HepG2 (cell line): ENCODE results near the gene NES. TPM values are rescaled to one million over a fixed set of nuclear protein-coding genes. Genes with fewer than 3 reads are reported as not detected.

Experiments
- ATAC-seq: fragments of 200-7000 bp; cut with Tn5 transposase; 3 replicates; pipeline ENCODE4 v1.9.1; 2020; ENCODE audit warnings: mild to moderate bottlenecking, moderate library complexity
- BruUV-seq: library from RNA; stranded (reverse); fragments of 400-500 nt; replicated peaks from 2 replicates; lab custom pipeline; 2021; lab: Mats Ljungman, UMichigan
- CTCF ChIA-PET: fragments of 300-600 bp; formaldehyde crosslinking; extraction: SDS; loops from one replicate; lab custom pipeline; 2021; ENCODE audit warnings: low total read pairs, inconsistent platforms, low intra/inter-chr PET ratio; lab: Yijun Ruan, JAX
- POLR2A ChIA-PET: fragments of 350-600 bp; sonication (Branson Sonifier 250); formaldehyde crosslinking; loops from one replicate; lab custom pipeline; 2020; ENCODE audit warnings: antibody characterized with exemption, inconsistent platforms; lab: Yijun Ruan, JAX
- DNase-seq: peaks from one replicate; pipeline ENCODE4 v3.0.0-alpha.2; 2015; ENCODE audit warnings: low spot score
- FAIRE-seq: peaks from 3 replicates; lab custom pipeline; 2011; peaks lifted over from hg19 to GRCh38; lab: Jason Lieb, UNC
- H2AFZ ChIP-seq: one replicate; pipeline ENCODE4 v1.6.1; 2011; ENCODE audit warnings: low read length, inconsistent platforms
- H3K27ac ChIP-seq: fragments of 300-600 bp; 3 replicates; pipeline ENCODE4 v1.8.0; 2011; ENCODE audit warnings: mixed run types, mild to moderate bottlenecking, mixed read lengths, low read length, inconsistent platforms; ENCODE audit not compliant: insufficient read depth; ENCODE audit errors: extremely low read length
- H3K27me3 ChIP-seq, 2 experiments: fragments of 200-600 bp in 1 of 2; 2 replicates in 1 of 2; 3 replicates in 1 of 2; pipeline versions ENCODE4 v1.6.0 to v1.8.0; 2011; ENCODE audit warnings: low read length in 2 of 2, mild to moderate bottlenecking in 2 of 2, moderate library complexity in 2 of 2, inconsistent platforms in 1 of 2; ENCODE audit not compliant: insufficient read depth in 2 of 2, control insufficient read depth in 1 of 2
- H3K36me3 ChIP-seq, 2 experiments: fragments of 200-600 bp in 1 of 2; replicated peaks in 1 of 2; 2 replicates in 1 of 2; 3 replicates in 1 of 2; pipeline versions ENCODE4 v1.5.1 to v1.8.0; 2011; ENCODE audit warnings: low read length in 2 of 2, inconsistent platforms in 1 of 2; ENCODE audit not compliant: insufficient read depth in 2 of 2, control insufficient read depth in 1 of 2
- H3K4me1 ChIP-seq: 2 replicates; pipeline ENCODE4 v1.5.1; 2012; ENCODE audit warnings: low read length, inconsistent platforms; ENCODE audit not compliant: insufficient read depth
- H3K4me2 ChIP-seq: 2 replicates; pipeline ENCODE4 v1.6.0; 2011; ENCODE audit warnings: low read depth, low read length, inconsistent platforms
- H3K4me3 ChIP-seq, 3 experiments: fragments of 200-600 bp in 1 of 3; sonication (generic), shearing (Covaris generic) in 1 of 3; replicated peaks in 1 of 3; 2 replicates each; pipeline ENCODE4 v1.5.1; 2011 to 2016; ENCODE audit warnings: low read length in 3 of 3, inconsistent platforms in 2 of 3, low read depth in 2 of 3, mild to moderate bottlenecking in 2 of 3, control low read depth in 1 of 3, mixed read lengths in 1 of 3; ENCODE audit not compliant: insufficient read depth in 1 of 3
- H3K79me2 ChIP-seq: one replicate; pipeline ENCODE4 v1.6.1; 2011; ENCODE audit warnings: low read length, inconsistent platforms; ENCODE audit not compliant: insufficient read depth
- H3K9ac ChIP-seq: 2 replicates; pipeline ENCODE4 v1.6.0; 2011; ENCODE audit warnings: mild to moderate bottlenecking, low read depth, low read length, inconsistent platforms; ENCODE audit not compliant: insufficient read depth
- H3K9me3 ChIP-seq: 2 replicates; pipeline ENCODE4 v1.5.1; 2012; ENCODE audit warnings: mild to moderate bottlenecking, low read length
- H4K20me1 ChIP-seq: 2 replicates; pipeline ENCODE4 v1.6.0; 2011; ENCODE audit warnings: inconsistent platforms, mild to moderate bottlenecking, low read length, moderate library complexity; ENCODE audit not compliant: insufficient read depth
- FOXA1 ChIP-seq, 2 experiments: fragments of 450-650 bp in 1 of 2; sonication (generic) in 1 of 2; formaldehyde crosslinking in 1 of 2; IDR thresholded peaks; 2 replicates each; pipeline versions ENCODE4 v1.4.0 to v1.6.1; 2016 to 2020; ENCODE audit warnings: missing genetic modification reagents in 1 of 2
- HNRNPLL ChIP-seq: fragments of 200-400 bp; formaldehyde crosslinking; IDR thresholded peaks from 2 replicates; pipeline ENCODE4 v1.6.1; 2017; ENCODE audit warnings: mild to moderate bottlenecking, low read depth, low read length; ENCODE audit not compliant: poor library complexity, severe bottlenecking
- IKZF1 ChIP-seq: fragments of 450-650 bp; IDR thresholded peaks from 2 replicates; pipeline ENCODE4 v1.7.1; 2016
- MIER3 ChIP-seq: IDR thresholded peaks from 2 replicates; pipeline ENCODE4 v1.6.1; 2016; ENCODE audit warnings: missing compliant biosample characterization, borderline replicate concordance
- NCOR1 ChIP-seq: fragments of 200-600 bp; sonication (generic); IDR thresholded peaks from 2 replicates; pipeline ENCODE4 v1.7.0; 2017; ENCODE audit warnings: antibody characterized with exemption, low read length, borderline replicate concordance
- SMC3 ChIP-seq: IDR thresholded peaks from 2 replicates; pipeline ENCODE4 v1.6.1; 2011; ENCODE audit warnings: low read length, improper control_type of control experiment
- XRCC5 ChIP-seq: fragments of 200-400 bp; formaldehyde crosslinking; optimal IDR thresholded peaks from 2 replicates; pipeline ENCODE3; 2017; ENCODE audit warnings: mild to moderate bottlenecking, low read length
- ZNF224 ChIP-seq: sonication (generic); formaldehyde crosslinking; IDR thresholded peaks from 2 replicates; pipeline ENCODE4 v1.5.0; 2020; ENCODE audit warnings: mild to moderate bottlenecking, missing genetic modification reagents
- ZNF720 ChIP-seq: sonication (generic); formaldehyde crosslinking; IDR thresholded peaks from 2 replicates; pipeline ENCODE4 v1.4.0; 2020; ENCODE audit warnings: missing genetic modification reagents
- WGBS: methylation state at CpG from one replicate; pipeline ENCODE4 v1.1.6; 2017; ENCODE audit warnings: low lambda C conversion rate; 5-methylcytosine and 5-hydroxymethylcytosine counted together
- in situ Hi-C: cut with HindIII; loops from 2 replicates; pipeline ENCODE4 v1.10.0; 2017; ENCODE audit warnings: low pct_unique_long_range_greater_than_20kb; ENCODE audit not compliant: extremely low pct_ligation_motif_present
- intact Hi-C: fragments of 100-400 bp; cut with micrococcal nuclease; formaldehyde crosslinking; loops from one replicate; pipeline ENCODE4 v1.10.0; 2022; ENCODE audit not compliant: unreplicated experiment
- polyA plus RNA-seq, 8 experiments: library from polyadenylated mRNA; depleted of rRNA in 3 of 8; stranded (reverse) in 7 of 8; unstranded in 1 of 8; fragments of >200 nt; fragmentation: Illumina TruSeq in 4 of 8; extraction: Trizol in 4 of 8; gene quantifications; 2 replicates each; pipeline versions ENCODE4 v1.2.1 to v1.2.3, GENCODE V29; 2011 to 2016; ENCODE audit warnings: low read depth in 4 of 8, missing spikeins in 1 of 8, mixed read lengths in 1 of 8; ENCODE audit not compliant: insufficient read depth in 1 of 8
- total RNA-seq, 5 experiments: library from RNA; depleted of rRNA; stranded (reverse); fragments of >200 nt; fragmentation: Illumina TruSeq; extraction: Trizol; gene quantifications; 2 replicates each; pipeline ENCODE4 v1.2.3, GENCODE V29; 2016; ENCODE audit warnings: low read depth in 1 of 5
- TF ChIP-seq, protein P1 (sequence below): sonication (generic); formaldehyde crosslinking; IDR thresholded peaks from 2 replicates; pipeline ENCODE4 v1.5.0; 2020; ENCODE audit warnings: mild to moderate bottlenecking, missing genetic modification reagents, moderate library complexity

The NES gene
- total and polyA plus RNA-seq, 2 of the 13 experiments (the other 11 are each of a cell fraction or from before 2014, with no cell fraction given), result 1.7 to 16.6 TPM

DNA sequence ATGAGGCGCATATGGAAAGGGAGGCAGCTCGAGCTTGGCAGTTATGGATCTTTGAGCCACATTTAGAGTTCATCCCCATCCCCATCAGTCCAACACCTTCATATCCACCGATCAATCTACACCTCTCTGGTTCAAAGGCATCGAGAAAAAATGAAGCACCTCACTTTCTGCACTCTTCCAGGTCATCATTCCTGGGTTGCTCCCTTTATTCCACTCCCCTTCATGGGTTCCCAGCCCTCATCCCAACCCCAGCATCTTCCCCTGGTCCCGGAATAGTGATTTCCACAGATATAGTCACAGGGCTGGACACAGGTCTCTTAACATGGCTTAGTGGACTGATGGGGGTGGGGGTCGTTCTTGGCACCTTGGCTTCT, 57.6 kb downstream of the NES start:
- no peaks in the 10 kb centered on the region for H3K36me3 ChIP-seq
- H4K20me1 ChIP-seq, result no peaks in the 10 kb centered on the region
- H3K9ac ChIP-seq, result no peak overlapping the region
- H3K4me1 ChIP-seq, result peaks cover 43% of the 10 kb centered on the region
- POLR2A ChIA-PET, result no interaction called here
- no peak overlapping the region for H2AFZ ChIP-seq
- intact Hi-C loops, result no loop called here
- H3K27me3 ChIP-seq, result peaks cover 14 to 40% of the 10 kb centered on the region in 2 experiments
- no peak overlapping the region for H3K4me3 ChIP-seq
- ATAC-seq, result no peak
- H3K79me2 ChIP-seq, result no peaks in the 10 kb centered on the region
- TF ChIP-seq HNRNPLL (no peak), ZNF224 (CRISPR knock-in tag) (no peak), IKZF1 (no peak)
- TF ChIP-seq, all 625 proteins: peak for 0
- Histone ChIP-seq H3K9me3 (no peaks in the 10 kb centered on the region), H3K27ac (no peak overlapping the region), H3K4me2 (no peak overlapping the region)
- in situ Hi-C loops, result no loop called here
- no peak for DNase-seq
- BruUV-seq, result no TSS peak
- 4% methylated on average over 6 of the region's 6 CpGs for WGBS
- FAIRE-seq, result no peak
- CTCF ChIA-PET, result interaction anchor here (0.7 to 1.6 kb wide), 3 partner anchors 37 to 191 kb away, joined by 3 to 4 read pairs (median 3); partner anchors contain the start of gene NES

- H3K9me3 ChIP-seq, result no peaks in the 10 kb centered on the region
- H3K9ac ChIP-seq, result no peak within 1 kb of the TSS
- DNase-seq (peak; percentile 38), ATAC-seq (peak; percentile 72), FAIRE-seq (peak; percentile 87)
- no peaks in the 10 kb centered on the region for H4K20me1 ChIP-seq
- H3K4me1 ChIP-seq, result peaks cover 37% of the 10 kb centered on the region
- CTCF ChIA-PET, result interaction anchor here (0.7 to 1.6 kb wide), 3 partner anchors 38 to 191 kb away, joined by 3 to 4 read pairs (median 3); partner anchors contain the start of gene NES
- BruUV-seq, result no TSS peak
- no peaks in the 10 kb centered on the region for H3K36me3 ChIP-seq
- H3K4me2 ChIP-seq, result no peak within 1 kb of the TSS
- H3K27me3 ChIP-seq, result peaks cover 12 to 34% of the 10 kb centered on the region in 2 experiments
- no peak within 1 kb of the TSS for H3K4me3 ChIP-seq
- in situ Hi-C loops, result no loop called here
- no peak within 1 kb of the TSS for H3K27ac ChIP-seq
- no peak within 1 kb of the TSS for H2AFZ ChIP-seq
- POLR2A ChIA-PET, result no interaction called here
- no peaks in the 10 kb centered on the region for H3K79me2 ChIP-seq
- 6% methylated on average over 7 of the region's 7 CpGs for WGBS
- TF ChIP-seq, protein P1, sequence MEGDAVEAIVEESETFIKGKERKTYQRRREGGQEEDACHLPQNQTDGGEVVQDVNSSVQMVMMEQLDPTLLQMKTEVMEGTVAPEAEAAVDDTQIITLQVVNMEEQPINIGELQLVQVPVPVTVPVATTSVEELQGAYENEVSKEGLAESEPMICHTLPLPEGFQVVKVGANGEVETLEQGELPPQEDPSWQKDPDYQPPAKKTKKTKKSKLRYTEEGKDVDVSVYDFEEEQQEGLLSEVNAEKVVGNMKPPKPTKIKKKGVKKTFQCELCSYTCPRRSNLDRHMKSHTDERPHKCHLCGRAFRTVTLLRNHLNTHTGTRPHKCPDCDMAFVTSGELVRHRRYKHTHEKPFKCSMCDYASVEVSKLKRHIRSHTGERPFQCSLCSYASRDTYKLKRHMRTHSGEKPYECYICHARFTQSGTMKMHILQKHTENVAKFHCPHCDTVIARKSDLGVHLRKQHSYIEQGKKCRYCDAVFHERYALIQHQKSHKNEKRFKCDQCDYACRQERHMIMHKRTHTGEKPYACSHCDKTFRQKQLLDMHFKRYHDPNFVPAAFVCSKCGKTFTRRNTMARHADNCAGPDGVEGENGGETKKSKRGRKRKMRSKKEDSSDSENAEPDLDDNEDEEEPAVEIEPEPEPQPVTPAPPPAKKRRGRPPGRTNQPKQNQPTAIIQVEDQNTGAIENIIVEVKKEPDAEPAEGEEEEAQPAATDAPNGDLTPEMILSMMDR (CRISPR knock-in tag), result peak; percentile 74
- TF ChIP-seq MIER3 (CRISPR knock-in tag) (no peak), SMC3 (peak; percentile 43; the same call in 1 of the 2 replicates), ZNF720 (CRISPR knock-in tag) (no peak), NCOR1 (no peak), XRCC5 (peak; percentile 65), FOXA1 (IDR thresholded peaks at IDR 0.05) (no peak), FOXA1 (CRISPR knock-in tag; IDR thresholded peaks at IDR 0.05) (peak; percentile 59)
- TF ChIP-seq, all 625 proteins: peak for 4
- intact Hi-C loops, result no loop called here
Measured at GRCh38 chr1:156618853-156619581, 58.2 kb downstream of the NES start, which contains the start of gene HAPLN2. Gene HAPLN2 (plus strand): TSS chr1:156619415. CDS start chr1:156623491, 4,076 bp downstream.
